ENCODE measurements around the gene GOLGA8N.

GRCh38 chr15:32656091-32656490 is 62.8 kb downstream of the GOLGA8N start:
- TF ChIP-seq POLR2A (IDR thresholded peaks at IDR 0.05; ENCODE audit: extremely low read depth, insufficient read length) (no peak), CTCF (IDR thresholded peaks at IDR 0.05; ENCODE audit: low read depth, low read length) (no peak), MAX (IDR thresholded peaks at IDR 0.05; ENCODE audit: low read depth, low read length) (no peak), MYC (IDR thresholded peaks at IDR 0.05; ENCODE audit: low read depth, low read length) (no peak)
